Breast epithelium (tissue), 3 donors: ENCODE data around the gene CDH4.

Experiments
- POLR2A ChIP-seq: fragments of 450-650 bp; IDR thresholded peaks from one replicate; pipeline ENCODE4 v1.6.1; 2016; ENCODE audit warnings: antibody characterized with exemption, mild to moderate bottlenecking, moderate library complexity
- POLR2AphosphoS5 ChIP-seq, 3 donors: sonication (generic); formaldehyde crosslinking; IDR thresholded peaks; one replicate each; pipeline ENCODE4 v1.6.1; 2017; ENCODE audit warnings: antibody characterized with exemption in 3 of 3

DNA sequence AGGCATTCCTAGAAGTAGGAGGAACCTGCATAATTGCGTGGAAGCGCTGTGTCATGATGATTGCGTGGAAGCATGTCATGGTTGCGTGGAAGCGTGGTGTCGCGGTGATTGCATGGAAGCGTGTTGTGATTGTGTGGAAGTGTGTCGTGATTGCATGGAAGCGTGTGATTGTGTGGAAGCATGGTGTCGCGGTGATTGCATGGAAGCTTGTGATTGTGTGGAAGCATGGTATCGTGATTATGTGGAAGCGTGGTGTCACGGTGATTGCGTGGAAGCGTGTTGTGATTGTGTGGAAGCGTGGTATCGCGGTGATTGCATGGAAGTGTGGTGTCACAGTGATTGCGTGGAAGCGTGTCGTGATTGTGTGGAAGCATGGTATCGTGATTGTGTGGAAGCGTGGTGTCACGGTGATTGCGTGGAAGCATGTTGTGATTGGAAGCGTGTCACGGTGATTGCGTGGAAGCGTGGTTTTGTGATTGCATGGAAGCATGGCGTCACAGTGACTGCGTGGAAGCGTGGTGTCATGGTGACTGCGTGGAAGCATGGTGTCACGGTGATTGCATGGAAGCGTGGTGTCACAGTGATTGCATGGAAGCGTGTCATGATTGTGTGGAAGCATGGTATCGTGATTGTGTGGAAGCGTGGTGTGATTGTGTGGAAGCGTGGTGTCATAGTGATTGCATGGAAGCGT, 667.8 kb downstream of the CDH4 start:
- TF ChIP-seq POLR2A, result no peak
- TF ChIP-seq POLR2AphosphoS5 (IDR thresholded peaks at IDR 0.05), result no peak
